K562 (cell line): ENCODE results near the gene ZBTB16. TPM values are rescaled to one million over a fixed set of nuclear protein-coding genes. Genes with fewer than 3 reads are reported as not detected.

ENCODE experiments used
- ATAC-seq: fragments of 200-7000 bp; cut with Tn5 transposase; 3 replicates; pipeline ENCODE4 v1.9.1; 2020; ENCODE audit warnings: moderate library complexity
- BruUV-seq: library from RNA; stranded (reverse); fragments of 400-500 nt; replicated peaks from 2 replicates; lab custom pipeline; 2021; lab: Mats Ljungman, UMichigan
- CTCF ChIA-PET: fragments of 300-600 bp; formaldehyde crosslinking; extraction: SDS; loops from one replicate; lab custom pipeline; 2021; ENCODE audit warnings: low intra/inter-chr PET ratio; lab: Yijun Ruan, JAX
- POLR2A ChIA-PET: fragments of 300-600, 350-650 bp; sonication (Branson Sonifier 250); formaldehyde crosslinking; extraction: SDS; loops from one replicate; lab custom pipeline; 2021; ENCODE audit warnings: antibody characterized with exemption, inconsistent platforms; lab: Yijun Ruan, JAX
- DNase-seq, 4 experiments: peaks; one replicate each; pipeline versions ENCODE4 v3.0.0 to v3.0.0-alpha.2; 2011 to 2018; ENCODE audit warnings: low spot score in 3 of 4, mixed read lengths in 3 of 4; ENCODE audit errors: extremely low read depth in 1 of 4
- FAIRE-seq: peaks from 2 replicates; lab custom pipeline; 2011; peaks lifted over from hg19 to GRCh38; lab: Jason Lieb, UNC
- H2AFZ ChIP-seq: 2 replicates; pipeline ENCODE4 v1.6.0; 2011; ENCODE audit warnings: low read depth, low read length, control low read depth, inconsistent platforms
- H3K27ac ChIP-seq: fragments of 200-600 bp; 3 replicates; pipeline ENCODE4 v1.8.0; 2011; ENCODE audit warnings: low read depth, mild to moderate bottlenecking, control low read depth, inconsistent platforms, low read length, moderate library complexity, mixed read lengths; ENCODE audit errors: extremely low read depth
- H3K27me3 ChIP-seq, 2 experiments: fragments of 300-600 bp in 1 of 2; 2 replicates in 1 of 2; 3 replicates in 1 of 2; pipeline versions ENCODE4 v1.6.0 to v1.8.0; 2011; ENCODE audit warnings: inconsistent platforms in 2 of 2, low read length in 2 of 2, mild to moderate bottlenecking in 1 of 2, mixed read lengths in 1 of 2, moderate library complexity in 1 of 2; ENCODE audit not compliant: control insufficient read depth in 2 of 2, insufficient read depth in 2 of 2
- H3K36me3 ChIP-seq: fragments of 300-600 bp; 3 replicates; pipeline ENCODE4 v1.8.0; 2011; ENCODE audit warnings: mild to moderate bottlenecking, low read length, inconsistent platforms; ENCODE audit not compliant: control insufficient read depth, insufficient read depth
- H3K4me1 ChIP-seq, 2 experiments: fragments of 200-600 bp in 1 of 2; replicated peaks in 1 of 2; 2 replicates in 1 of 2; 3 replicates in 1 of 2; pipeline versions ENCODE4 v1.5.1 to v1.8.0; 2011; ENCODE audit warnings: inconsistent platforms in 2 of 2, low read length in 2 of 2, mild to moderate bottlenecking in 1 of 2, mixed read lengths in 1 of 2, moderate library complexity in 1 of 2; ENCODE audit not compliant: control insufficient read depth in 2 of 2, insufficient read depth in 2 of 2
- H3K4me2 ChIP-seq: 2 replicates; pipeline ENCODE4 v1.6.1; 2011; ENCODE audit warnings: low read length, control low read depth, inconsistent platforms, mixed read lengths; ENCODE audit not compliant: insufficient read depth
- H3K4me3 ChIP-seq: fragments of 200-600 bp; sonication (generic), shearing (Covaris generic); 2 replicates; pipeline ENCODE4 v1.5.1; 2016; ENCODE audit warnings: control low read depth, inconsistent platforms
- H3K79me2 ChIP-seq: fragments of 200-600 bp; 3 replicates; pipeline ENCODE4 v1.8.0; 2011; ENCODE audit warnings: low read length, inconsistent platforms; ENCODE audit not compliant: control insufficient read depth, insufficient read depth
- H3K9ac ChIP-seq, 2 experiments: 2 replicates each; pipeline versions ENCODE4 v1.6.0 to v1.6.1; 2011; ENCODE audit warnings: low read depth in 2 of 2, low read length in 2 of 2, control low read depth in 1 of 2, inconsistent platforms in 1 of 2, mild to moderate bottlenecking in 1 of 2, mixed read lengths in 1 of 2; ENCODE audit not compliant: insufficient read depth in 1 of 2
- H3K9me1 ChIP-seq: one replicate; pipeline ENCODE4 v1.6.0; 2011; ENCODE audit warnings: inconsistent platforms, mild to moderate bottlenecking, low read length, moderate library complexity; ENCODE audit not compliant: control insufficient read depth, insufficient read depth
- H3K9me3 ChIP-seq: replicated peaks from 2 replicates; pipeline ENCODE4 v1.5.1; 2011; ENCODE audit warnings: low read depth, low read length, inconsistent platforms; ENCODE audit not compliant: control insufficient read depth, insufficient read depth
- H4K20me1 ChIP-seq: replicated peaks from 2 replicates; pipeline ENCODE4 v1.6.1; 2011; ENCODE audit warnings: low read length, inconsistent platforms, mixed read lengths; ENCODE audit not compliant: control insufficient read depth, insufficient read depth
- EGR1 ChIP-seq: fragments of 450-650 bp; conservative IDR thresholded peaks from 2 replicates; pipeline ENCODE4 v1.6.1; 2017; ENCODE audit warnings: mild to moderate bottlenecking
- ETV5 ChIP-seq: sonication (generic); formaldehyde crosslinking; IDR thresholded peaks from 2 replicates; pipeline ENCODE4 v1.4.0; 2020; ENCODE audit warnings: low read depth, mild to moderate bottlenecking, missing genetic modification reagents
- ILF3 ChIP-seq: fragments of 450-650 bp; IDR thresholded peaks from 2 replicates; pipeline ENCODE4 v1.6.1; 2018; ENCODE audit warnings: antibody characterized with exemption, mild to moderate bottlenecking, moderate library complexity, borderline replicate concordance
- KDM5B ChIP-seq: fragments of 200-600 bp; sonication (generic); IDR thresholded peaks from 2 replicates; pipeline ENCODE4 v1.6.1; 2012; ENCODE audit warnings: low read depth, mild to moderate bottlenecking, moderate library complexity, low read length, control low read depth, inconsistent platforms; ENCODE audit not compliant: insufficient replicate concordance
- MTA3 ChIP-seq: fragments of 450-650 bp; formaldehyde crosslinking; IDR thresholded peaks from 2 replicates; pipeline ENCODE4 v1.6.1; 2017; ENCODE audit warnings: mild to moderate bottlenecking, borderline replicate concordance
- MYC ChIP-seq, 2 experiments: fragments of 250-450 bp in 1 of 2; sonication (Bioruptor Pico) in 1 of 2; IDR thresholded peaks; 2 replicates each; pipeline versions ENCODE4 v1.5.1 to v1.6.1; 2012 to 2021; ENCODE audit warnings: low read depth in 2 of 2, borderline replicate concordance in 1 of 2, improper control_type of control experiment in 1 of 2, low read length in 1 of 2, mild to moderate bottlenecking in 1 of 2, moderate library complexity in 1 of 2
- RNF2 ChIP-seq: sonication (generic); IDR thresholded peaks from 2 replicates; pipeline ENCODE4 v1.6.1; 2016
- ZNF224 ChIP-seq: sonication (generic); formaldehyde crosslinking; IDR thresholded peaks from 2 replicates; pipeline ENCODE4 v1.8.0; 2022; ENCODE audit warnings: mild to moderate bottlenecking, missing genetic modification reagents
- WGBS: fragments of 100-300 bp; shearing (Covaris generic); methylation state at CpG from one replicate; pipeline ENCODE4 v1.1.6; 2016; ENCODE audit warnings: low coverage, mixed read lengths; ENCODE audit not compliant: insufficient coverage; ENCODE audit errors: missing lambda C conversion rate; 5-methylcytosine and 5-hydroxymethylcytosine counted together
- in situ Hi-C: fragments of 300-500 bp; cut with MboI; formaldehyde crosslinking; loops from 4 replicates; pipeline ENCODE4 v1.15.0; 2018; ENCODE audit warnings: inconsistent platforms, mixed read lengths
- intact Hi-C: fragments of 100-400 bp; cut with micrococcal nuclease; formaldehyde crosslinking; loops from 2 replicates; pipeline ENCODE4 v1.14.2; 2022
- polyA plus RNA-seq, 8 experiments: library from polyadenylated mRNA; depleted of rRNA in 4 of 8; stranded (reverse) in 5 of 8; unstranded in 3 of 8; fragments of >200 nt; fragmentation: Nextera tagmentation in 2 of 8; fragmentation: Illumina TruSeq in 1 of 8; extraction: Ambion mirVana in 2 of 8; extraction: Trizol in 1 of 8; gene quantifications; 2 replicates each; pipeline versions ENCODE4 v1.2.1 to v1.2.3, GENCODE V29; 2011 to 2014; ENCODE audit warnings: inconsistent platforms in 1 of 8, missing spikeins in 1 of 8
- total RNA-seq, 7 experiments: library from RNA; depleted of rRNA in 6 of 7; stranded (reverse); fragments of >200 nt in 6 of 7; fragmentation: Illumina TruSeq in 2 of 7; extraction: Trizol in 2 of 7; gene quantifications; 2 replicates each; pipeline versions ENCODE4 v1.2.1 to v1.2.3, GENCODE V29; 2011 to 2021; ENCODE audit warnings: low replicate concordance in 1 of 7
- TF ChIP-seq, protein P1 (sequence below): sonication (generic); formaldehyde crosslinking; IDR thresholded peaks from 2 replicates; pipeline ENCODE4 v1.8.0; 2022; ENCODE audit warnings: mild to moderate bottlenecking, low read depth, missing genetic modification reagents

Gene ZBTB16
- total and polyA plus RNA-seq, 9 of the 15 experiments (the other 6 are each of a cell fraction or from before 2014, with no cell fraction given): 0.06 to 0.40 (median 0.24) TPM; not detected in 4

GRCh38 chr11:114125959-114126358 lies 66.4 kb downstream of the ZBTB16 start:
- no peaks in the 10 kb centered on the region for H3K36me3 ChIP-seq
- ATAC-seq (no peak), DNase-seq (no peak), FAIRE-seq (no peak)
- 0% methylated on average over 2 of the region's 2 CpGs for WGBS
- no peak overlapping the region for H3K4me2 ChIP-seq
- H3K9me1 ChIP-seq: no peaks in the 10 kb centered on the region
- no peaks in the 10 kb centered on the region for H4K20me1 ChIP-seq
- H3K9ac ChIP-seq: no peak overlapping the region
- intact Hi-C loops (no loop called here), in situ Hi-C loops (no loop called here)
- POLR2A ChIA-PET: no interaction called here
- H3K9me3 ChIP-seq: no peaks in the 10 kb centered on the region
- TF ChIP-seq MTA3 (no peak), KDM5B (no peak), EGR1 (no peak), RNF2 (no peak), ZNF224 (CRISPR knock-in tag) (no peak), ILF3 (no peak), ETV5 (CRISPR knock-in tag) (no peak)
- H3K27me3 ChIP-seq: peaks cover 49 to 78% of the 10 kb centered on the region in 2 experiments
- no TSS peak for BruUV-seq
- peaks cover 0 to 3% of the 10 kb centered on the region in 2 experiments; a peak in 2 of 5 replicates for H3K4me1 ChIP-seq
- H2AFZ ChIP-seq: no peak overlapping the region
- CTCF ChIA-PET: no interaction called here
- H3K79me2 ChIP-seq: no peaks in the 10 kb centered on the region
- no peak overlapping the region for H3K27ac ChIP-seq
- H3K4me3 ChIP-seq: no peak overlapping the region

DNA sequence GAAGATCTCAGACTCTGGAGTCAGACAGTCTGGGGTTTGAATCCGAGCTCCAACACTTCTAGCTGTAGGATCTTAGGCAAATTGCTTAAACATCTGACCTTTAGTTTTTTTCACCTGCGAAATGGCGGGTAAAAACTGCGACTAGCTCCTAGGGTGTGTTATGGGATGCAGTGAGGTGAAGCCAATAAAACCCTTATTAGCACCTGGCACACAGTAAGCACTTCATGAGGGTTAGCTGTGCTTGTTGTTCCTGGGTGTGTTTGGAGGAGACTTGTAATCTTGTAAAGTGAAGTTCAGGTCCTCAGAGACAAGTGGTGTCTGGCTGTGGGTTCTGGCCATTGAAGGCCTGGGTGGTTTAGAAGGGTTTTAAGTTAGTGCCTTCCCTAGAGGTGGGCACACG lies 68.9 kb downstream of the ZBTB16 start:
- no peaks in the 10 kb centered on the region for H3K79me2 ChIP-seq
- H3K9me1 ChIP-seq: no peaks in the 10 kb centered on the region
- no peaks in the 10 kb centered on the region for H3K9me3 ChIP-seq
- H2AFZ ChIP-seq: no peak overlapping the region
- ATAC-seq (no peak), FAIRE-seq (no peak), DNase-seq (no peak)
- CTCF ChIA-PET: no interaction called here
- H3K36me3 ChIP-seq: no peaks in the 10 kb centered on the region
- 1% methylated on average over 5 of the region's 5 CpGs for WGBS
- in situ Hi-C loops (no loop called here), intact Hi-C loops (no loop called here)
- no peaks in the 10 kb centered on the region for H3K4me1 ChIP-seq
- no peak overlapping the region for H3K9ac ChIP-seq
- POLR2A ChIA-PET: no interaction called here
- BruUV-seq: no TSS peak
- no peak overlapping the region for H3K4me2 ChIP-seq
- H4K20me1 ChIP-seq: no peaks in the 10 kb centered on the region
- no peak overlapping the region for H3K27ac ChIP-seq
- no peak overlapping the region for H3K4me3 ChIP-seq
- peaks cover 39 to 78% of the 10 kb centered on the region in 2 experiments for H3K27me3 ChIP-seq
- no peak for TF ChIP-seq MYC (IDR thresholded peaks at IDR 0.05; ENCODE audit: low read depth, low read length)
- TF ChIP-seq MYC (CRISPR knock-in tag; IDR thresholded peaks at IDR 0.05; ENCODE audit: borderline replicate concordance, low read depth): no peak
- TF ChIP-seq, protein P1, sequence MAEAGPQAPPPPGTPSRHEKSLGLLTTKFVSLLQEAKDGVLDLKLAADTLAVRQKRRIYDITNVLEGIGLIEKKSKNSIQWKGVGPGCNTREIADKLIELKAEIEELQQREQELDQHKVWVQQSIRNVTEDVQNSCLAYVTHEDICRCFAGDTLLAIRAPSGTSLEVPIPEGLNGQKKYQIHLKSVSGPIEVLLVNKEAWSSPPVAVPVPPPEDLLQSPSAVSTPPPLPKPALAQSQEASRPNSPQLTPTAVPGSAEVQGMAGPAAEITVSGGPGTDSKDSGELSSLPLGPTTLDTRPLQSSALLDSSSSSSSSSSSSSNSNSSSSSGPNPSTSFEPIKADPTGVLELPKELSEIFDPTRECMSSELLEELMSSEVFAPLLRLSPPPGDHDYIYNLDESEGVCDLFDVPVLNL: no peak
